ENCODE data around the gene FUT3. TPM values are rescaled to one million over a fixed set of nuclear protein-coding genes. Genes with fewer than 3 reads are reported as not detected.
"Not testable (repeated sequence)": the region's sequence is repeated elsewhere in the genome, so short reads cannot be mapped to it uniquely, and the experiment has no call there.

Gene FUT3
- total and polyA plus RNA-seq, 2 experiments from 2014 or later = not detected

- Histone ChIP-seq H3K36me3 (ENCODE audit: low read depth) (no peaks in the 10 kb centered on the region), H3K4me2 (ENCODE audit: unreplicated experiment) (no peak overlapping the region), H2AFZ (no peak overlapping the region), H4K20me1 (ENCODE audit: insufficient read depth) (no peaks in the 10 kb centered on the region), H3K27me3 (replicated peaks; ENCODE audit: insufficient read depth) (peaks cover 14% of the 10 kb centered on the region; the same call in 1 of the 2 replicates), H3K9ac (no peak overlapping the region), H3K27ac (no peak overlapping the region), H3K9me3 (ENCODE audit: low read depth) (no peaks in the 10 kb centered on the region), H3K4me3 (no peak overlapping the region), H3K9me2 (ENCODE audit: insufficient read depth) (no peaks in the 10 kb centered on the region), H3F3A (ENCODE audit: insufficient read depth) (no peaks in the 10 kb centered on the region), H3K79me2 (ENCODE audit: insufficient read depth) (no peaks in the 10 kb centered on the region), H3K4me1 (ENCODE audit: insufficient read depth) (no peaks in the 10 kb centered on the region)
- in situ Hi-C loops (cut with MboI) = no loop called here
- WGBS, 2 experiments (ENCODE audit: low coverage in 1 of 2, low lambda C conversion rate in 2 of 2, missing lambda C conversion rate in 2 of 2) = 2 to 3% methylated on average over 5 of the region's 5 CpGs
- TF ChIP-seq EZH2phosphoT487 (IDR thresholded peaks at IDR 0.05; ENCODE audit: insufficient read depth, low read depth) (no peak), EZH2 (IDR thresholded peaks at IDR 0.05; ENCODE audit: insufficient read depth, poor library complexity, severe bottlenecking) (no peak)
- DNase-seq = peak; percentile 53
Observed at GRCh38 chr19:5850743-5851293, 431 bp downstream of the FUT3 start.

- H3F3A ChIP-seq (ENCODE audit: insufficient read depth) = no peaks in the 10 kb centered on the region
- no peaks in the 10 kb centered on the region for H3K9me2 ChIP-seq (ENCODE audit: insufficient read depth)
- no peaks in the 10 kb centered on the region for H4K20me1 ChIP-seq (ENCODE audit: insufficient read depth)
- H3K79me2 ChIP-seq (ENCODE audit: insufficient read depth) = no peaks in the 10 kb centered on the region
- H3K4me3 ChIP-seq = no peak overlapping the region
- no peak overlapping the region for H3K4me2 ChIP-seq (ENCODE audit: unreplicated experiment)
- H2AFZ ChIP-seq = no peak overlapping the region
- 70 to 75% methylated on average over 6 of the region's 6 CpGs for whole genome bisulfite sequencing, 2 experiments (ENCODE audit: low coverage in 1 of 2, low lambda C conversion rate in 2 of 2, missing lambda C conversion rate in 2 of 2)
- DNase-seq = no peak
- no peaks in the 10 kb centered on the region for H3K36me3 ChIP-seq (ENCODE audit: low read depth)
- in situ Hi-C loops (cut with MboI) = no loop called here
- H3K4me1 ChIP-seq (ENCODE audit: insufficient read depth) = no peaks in the 10 kb centered on the region
- H3K9ac ChIP-seq = no peak overlapping the region
- H3K27ac ChIP-seq = no peak overlapping the region
- peaks cover 14% of the 10 kb centered on the region; the same call in 1 of the 2 replicates for H3K27me3 ChIP-seq (replicated peaks; ENCODE audit: insufficient read depth)
- TF ChIP-seq EZH2 (IDR thresholded peaks at IDR 0.05; ENCODE audit: insufficient read depth, poor library complexity, severe bottlenecking) = no peak
- no peak for TF ChIP-seq EZH2phosphoT487 (IDR thresholded peaks at IDR 0.05; ENCODE audit: insufficient read depth, low read depth)
- no peaks in the 10 kb centered on the region for H3K9me3 ChIP-seq (ENCODE audit: low read depth)
Observed at GRCh38 chr19:5850189-5850588, 1.1 kb downstream of the FUT3 start.

GRCh38 chr19:5848621-5849020, 2.6 kb downstream of the FUT3 start:
- H3K27ac ChIP-seq; H3K4me2 ChIP-seq (ENCODE audit: unreplicated experiment); H3K4me3 ChIP-seq; H3K27me3 ChIP-seq (replicated peaks; ENCODE audit: insufficient read depth); H2AFZ ChIP-seq; H3K36me3 ChIP-seq (ENCODE audit: low read depth); DNase-seq; H3K9me3 ChIP-seq (ENCODE audit: low read depth); H4K20me1 ChIP-seq (ENCODE audit: insufficient read depth); H3K9ac ChIP-seq; H3K4me1 ChIP-seq (ENCODE audit: insufficient read depth); H3K9me2 ChIP-seq (ENCODE audit: insufficient read depth); H3K79me2 ChIP-seq (ENCODE audit: insufficient read depth); in situ Hi-C loops (cut with MboI); H3F3A ChIP-seq (ENCODE audit: insufficient read depth): not testable (repeated sequence)
- 51 to 60% methylated on average over 5 of the region's 5 CpGs for WGBS, 2 experiments (ENCODE audit: low coverage in 1 of 2, low lambda C conversion rate in 2 of 2, missing lambda C conversion rate in 2 of 2)

- H3K9me3 ChIP-seq (ENCODE audit: low read depth); H3K4me3 ChIP-seq; H3F3A ChIP-seq (ENCODE audit: insufficient read depth); H3K27ac ChIP-seq; H4K20me1 ChIP-seq (ENCODE audit: insufficient read depth); H2AFZ ChIP-seq; in situ Hi-C loops (cut with MboI); H3K9ac ChIP-seq; H3K36me3 ChIP-seq (ENCODE audit: low read depth); DNase-seq; H3K4me1 ChIP-seq (ENCODE audit: insufficient read depth); H3K27me3 ChIP-seq (replicated peaks; ENCODE audit: insufficient read depth); H3K9me2 ChIP-seq (ENCODE audit: insufficient read depth); H3K4me2 ChIP-seq (ENCODE audit: unreplicated experiment); H3K79me2 ChIP-seq (ENCODE audit: insufficient read depth): not testable (repeated sequence)
- 54 to 62% methylated on average over 10 of the region's 10 CpGs for WGBS, 2 experiments (ENCODE audit: low coverage in 1 of 2, low lambda C conversion rate in 2 of 2, missing lambda C conversion rate in 2 of 2)
Observed at GRCh38 chr19:5847846-5848245, 3.4 kb downstream of the FUT3 start.

Measured in GM23248 (cell line).